Heart left ventricle (tissue), 13 donors: Measurements from ENCODE around the gene RIMOC1.

Source experiments
- POLR2A ChIP-seq, 2 donors: fragments of 450-650 bp; IDR thresholded peaks; one replicate each; pipeline ENCODE4 v1.6.1; 2017; ENCODE audit warnings: antibody characterized with exemption in 2 of 2, mild to moderate bottlenecking in 2 of 2, moderate library complexity in 2 of 2
- TF ChIP-seq, protein P1 (sequence below), 12 donors: fragments of 200-600 bp; sonication (generic) in 4 of 12; IDR thresholded peaks; one replicate each; pipeline versions ENCODE4 v1.5.0 to v1.8.0; 2018 to 2022; ENCODE audit warnings: antibody characterized with exemption in 12 of 12, mild to moderate bottlenecking in 5 of 12
- donor health status: ischemic (EF 13 %, LVEDD 7.1; RV severe dilation, severe dysfunction).
- donor health status: DM: no; HTN: yes; CAD: no.
- donor health status: DM: no; HTN: no; CAD: no.
- donor health status: ischemic (EF 25% LVEDD 6.9; RV normal size, moderate dysfunction).
- donor health status: ischemic (EF 25% LVEDD 5.7; RV mildly dilated, moderate dysfunction).
- donor health status: ischemic (EF 35%, LVEDD 5.7; RV mildly dilated, moderate dysfunction).
- donor health status: nonischemic (EF 11% LVEDD 7.7; RV severe dilation, severe dysfunction).
- donor health status: DM: yes; HTN: yes; CAD: no.
- donor health status: PGD.
- donor health status: ischemic (EF 29% LVEDD 5.4; RV normal size, mild dysfunction).
- donor health status: nonischemic (EF 23%, LVEDD 6.1; RV moderate dilation, normal function).

DNA sequence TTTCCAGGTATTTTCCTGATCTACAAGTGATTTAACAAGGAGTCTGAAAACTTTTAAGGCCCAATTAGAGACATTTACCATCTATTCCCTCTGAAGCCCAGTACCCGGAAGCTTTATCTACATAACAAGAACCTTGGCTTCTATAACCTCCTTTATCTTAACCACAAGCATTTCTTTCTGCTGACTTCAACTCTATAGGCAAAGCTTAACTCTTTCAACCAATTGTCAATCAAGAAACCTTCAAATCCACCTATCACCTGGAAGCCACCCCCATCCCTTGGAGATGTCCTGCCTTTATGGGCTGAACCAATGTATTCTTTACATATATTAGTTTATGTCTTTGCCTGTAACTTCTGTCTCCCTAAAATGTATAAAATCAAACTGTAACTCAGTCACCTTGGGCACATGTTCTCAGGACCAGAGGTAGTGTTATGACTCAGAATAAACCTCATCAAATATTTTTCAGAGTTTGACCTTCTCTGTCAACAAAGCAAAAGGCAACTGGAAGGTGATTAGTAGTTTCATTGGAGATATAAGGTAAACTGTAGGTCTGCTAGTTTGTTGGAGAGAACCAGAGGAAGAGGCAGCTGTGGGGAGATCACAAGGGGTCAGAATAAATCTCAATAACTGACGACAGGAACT is 13.0 kb upstream of the RIMOC1 start:
- TF ChIP-seq, protein P1, sequence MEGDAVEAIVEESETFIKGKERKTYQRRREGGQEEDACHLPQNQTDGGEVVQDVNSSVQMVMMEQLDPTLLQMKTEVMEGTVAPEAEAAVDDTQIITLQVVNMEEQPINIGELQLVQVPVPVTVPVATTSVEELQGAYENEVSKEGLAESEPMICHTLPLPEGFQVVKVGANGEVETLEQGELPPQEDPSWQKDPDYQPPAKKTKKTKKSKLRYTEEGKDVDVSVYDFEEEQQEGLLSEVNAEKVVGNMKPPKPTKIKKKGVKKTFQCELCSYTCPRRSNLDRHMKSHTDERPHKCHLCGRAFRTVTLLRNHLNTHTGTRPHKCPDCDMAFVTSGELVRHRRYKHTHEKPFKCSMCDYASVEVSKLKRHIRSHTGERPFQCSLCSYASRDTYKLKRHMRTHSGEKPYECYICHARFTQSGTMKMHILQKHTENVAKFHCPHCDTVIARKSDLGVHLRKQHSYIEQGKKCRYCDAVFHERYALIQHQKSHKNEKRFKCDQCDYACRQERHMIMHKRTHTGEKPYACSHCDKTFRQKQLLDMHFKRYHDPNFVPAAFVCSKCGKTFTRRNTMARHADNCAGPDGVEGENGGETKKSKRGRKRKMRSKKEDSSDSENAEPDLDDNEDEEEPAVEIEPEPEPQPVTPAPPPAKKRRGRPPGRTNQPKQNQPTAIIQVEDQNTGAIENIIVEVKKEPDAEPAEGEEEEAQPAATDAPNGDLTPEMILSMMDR (IDR thresholded peaks at IDR 0.05), result no peak
- TF ChIP-seq POLR2A (IDR thresholded peaks at IDR 0.05), result no peak
